GM21367 (cell line): ENCODE measurements around the gene CLK1.
"Not testable (repeated sequence)": the region's sequence is repeated elsewhere in the genome, so short reads cannot be mapped to it uniquely, and the experiment has no call there.

Experiments
- ATAC-seq: cut with Tn5 transposase; IDR thresholded peaks from one replicate; pipeline ENCODE4 v1.9.1; 2021; ENCODE audit not compliant: unreplicated experiment

CLK1 gene

GRCh38 chr2:200864176-200865034, at the start of gene CLK1:
Gene CLK1 (minus strand): TSS chr2:200864658. CDS start chr2:200861862, 2,796 bp downstream.
- ATAC-seq: peak; percentile 79

GRCh38 chr2:200913654-200914053, 49.2 kb upstream of the CLK1 start:
- no peak for ATAC-seq

DNA sequence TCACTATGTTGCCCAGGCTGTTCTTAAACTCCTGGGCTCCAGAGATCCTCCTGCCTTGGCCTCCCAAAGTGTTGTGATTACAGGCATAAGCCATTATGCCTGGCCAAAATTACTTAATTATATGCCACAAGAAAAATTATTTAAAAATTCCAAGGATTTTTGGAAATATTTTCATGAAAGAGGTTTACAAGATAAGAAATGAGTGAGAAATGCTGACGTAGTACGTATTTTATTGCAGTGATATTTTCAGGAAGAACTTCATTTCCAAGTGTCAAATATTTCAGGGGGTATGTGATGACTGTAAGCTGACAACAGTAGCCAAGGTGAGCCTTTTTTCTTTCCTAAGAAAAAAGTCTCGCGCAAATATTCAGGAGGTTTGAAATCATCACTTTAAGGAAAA, 45.5 kb upstream of the CLK1 start:
- no peak for ATAC-seq

- no peak for ATAC-seq
Observed at GRCh38 chr2:200905618-200906296, 41.3 kb upstream of the CLK1 start.

DNA sequence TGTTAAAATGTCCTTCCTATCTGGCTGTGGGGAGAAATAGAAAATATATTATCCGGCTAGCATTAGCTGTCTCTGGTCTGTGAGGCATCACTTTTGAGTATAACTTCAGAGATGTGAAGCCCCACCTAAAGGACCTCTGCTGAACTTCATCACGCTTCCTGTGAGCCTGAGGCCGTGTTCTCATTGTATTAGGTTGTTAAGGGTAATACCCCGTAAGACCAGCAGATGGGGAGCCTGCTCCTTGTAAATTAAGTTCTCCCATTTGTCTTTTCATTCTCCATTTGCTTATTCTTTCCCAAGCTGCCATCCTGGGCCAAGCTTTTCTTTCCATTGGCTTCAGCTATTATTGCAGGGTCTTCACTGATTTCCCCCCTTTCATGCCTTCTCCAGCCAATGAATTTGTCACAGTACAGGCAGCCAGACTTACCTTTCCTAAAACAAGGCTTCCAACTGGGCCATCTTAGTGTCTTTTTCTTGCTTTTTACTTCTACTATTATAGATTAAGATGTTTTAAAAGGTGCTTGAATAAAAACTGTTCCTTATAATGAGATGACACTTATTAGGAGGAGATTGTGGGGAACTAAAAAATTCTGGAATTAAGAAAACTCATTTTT, 37.1 kb upstream of the CLK1 start:
- peak; percentile 93 for ATAC-seq

DNA sequence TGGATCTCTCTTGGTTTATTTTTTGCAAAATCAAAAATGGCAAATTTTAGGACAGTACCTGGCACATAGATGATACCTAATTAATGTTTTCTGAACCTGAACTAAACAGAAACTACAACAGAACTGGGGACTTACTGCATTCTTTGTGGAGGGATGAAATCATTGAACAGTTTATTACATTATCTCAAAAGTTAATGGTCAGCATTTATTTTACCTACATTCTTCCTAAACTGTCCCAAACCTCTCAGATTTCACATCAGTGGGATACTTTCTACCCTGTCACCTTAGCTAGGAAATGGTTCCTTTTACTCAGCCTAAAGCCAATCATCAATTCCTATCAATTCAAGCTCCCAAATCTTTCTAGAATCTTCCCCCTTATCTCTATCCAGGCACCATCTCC, 35.0 kb upstream of the CLK1 start:
- no peak for ATAC-seq

DNA sequence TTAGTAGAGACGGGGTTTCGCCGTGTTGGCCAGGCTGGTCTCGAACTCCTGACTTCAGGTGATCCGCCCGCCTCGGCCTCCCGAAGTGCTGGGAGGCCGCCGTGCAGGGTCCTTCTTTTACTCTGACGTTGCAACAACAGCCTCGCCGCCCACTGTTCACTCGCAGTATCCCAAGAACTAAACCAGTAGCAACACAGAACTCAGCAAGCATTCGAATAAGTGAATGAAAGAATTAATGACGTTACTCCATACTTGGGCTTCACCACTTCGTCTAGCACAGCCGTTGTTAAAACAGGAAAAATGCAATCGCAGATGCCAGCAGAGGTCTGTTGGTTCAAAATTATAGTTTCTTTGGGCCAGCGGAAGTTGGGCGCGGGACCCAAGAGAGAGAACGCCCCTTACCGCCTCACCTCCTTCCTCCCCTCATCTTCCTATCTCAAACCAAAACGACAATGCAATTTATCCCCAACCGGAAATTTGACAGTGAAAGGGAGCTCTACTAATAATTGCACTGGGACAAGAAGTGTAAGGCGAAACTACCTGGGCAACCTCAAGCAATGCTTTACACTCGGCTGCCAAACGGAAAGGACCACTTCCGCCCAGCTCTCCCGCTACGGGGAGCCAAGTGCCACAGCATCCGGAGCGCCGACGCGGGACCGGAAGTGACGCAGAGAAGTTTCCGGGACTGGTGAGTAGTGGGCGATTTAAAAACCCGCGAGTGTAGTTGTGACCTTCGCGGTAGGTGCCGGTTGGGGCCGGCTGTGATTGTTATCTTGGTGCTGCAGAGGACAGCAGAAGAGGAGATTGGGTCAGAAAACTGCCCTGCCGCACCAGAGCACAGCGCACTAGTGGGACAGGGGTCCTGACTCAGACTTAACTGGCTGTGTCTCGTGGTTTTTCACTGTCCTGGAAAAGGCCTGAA, 24.5 kb upstream of the CLK1 start, which contains the start of the genes NIF3L1 and PPIL3:
Gene NIF3L1 (plus strand): TSS at position 668 of the 922 bp plus-strand sequence. CDS start 2,573 bp downstream, outside the sequence.
Gene PPIL3 (minus strand): TSS at position 374 of the 922 bp plus-strand sequence. CDS start 1,462 bp downstream, outside the sequence.
- peak; percentile 83 for ATAC-seq

- not testable (repeated sequence) for ATAC-seq
Observed at GRCh38 chr2:200881715-200882249, 17.3 kb upstream of the CLK1 start.

- ATAC-seq: no peak
Observed at GRCh38 chr2:200878289-200878880, 13.9 kb upstream of the CLK1 start.

- ATAC-seq: no peak
Observed at GRCh38 chr2:200877443-200877842, 13.0 kb upstream of the CLK1 start.

GRCh38 chr2:200873560-200873959, 9.1 kb upstream of the CLK1 start:
- ATAC-seq: no peak

- no peak for ATAC-seq
Observed at GRCh38 chr2:200871151-200871550, 6.7 kb upstream of the CLK1 start.

DNA sequence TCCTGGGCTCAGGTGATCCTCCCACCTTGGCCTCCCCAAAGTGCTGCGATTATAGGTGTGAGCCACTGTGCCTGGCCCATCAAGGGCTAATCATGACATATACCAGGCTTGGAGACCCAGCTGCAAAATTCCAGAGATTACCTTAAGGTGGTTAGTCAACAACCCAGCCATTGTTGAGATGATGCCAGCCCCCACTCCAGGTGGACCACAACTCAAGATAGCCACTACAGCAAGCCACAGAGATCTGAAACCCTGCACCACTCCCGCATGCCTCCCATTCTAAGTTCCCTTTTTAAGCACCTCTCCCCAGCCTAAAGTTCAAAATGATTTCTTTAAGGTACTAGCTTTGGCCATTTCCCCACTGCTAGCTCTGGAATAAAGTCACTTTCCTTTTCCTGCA, 4.6 kb upstream of the CLK1 start:
- no peak for ATAC-seq

GRCh38 chr2:200863782-200864175, 679 bp downstream of the CLK1 start:
- peak; percentile 1 for ATAC-seq

- ATAC-seq: no peak
Observed at GRCh38 chr2:200862532-200863000, 1.9 kb downstream of the CLK1 start.

DNA sequence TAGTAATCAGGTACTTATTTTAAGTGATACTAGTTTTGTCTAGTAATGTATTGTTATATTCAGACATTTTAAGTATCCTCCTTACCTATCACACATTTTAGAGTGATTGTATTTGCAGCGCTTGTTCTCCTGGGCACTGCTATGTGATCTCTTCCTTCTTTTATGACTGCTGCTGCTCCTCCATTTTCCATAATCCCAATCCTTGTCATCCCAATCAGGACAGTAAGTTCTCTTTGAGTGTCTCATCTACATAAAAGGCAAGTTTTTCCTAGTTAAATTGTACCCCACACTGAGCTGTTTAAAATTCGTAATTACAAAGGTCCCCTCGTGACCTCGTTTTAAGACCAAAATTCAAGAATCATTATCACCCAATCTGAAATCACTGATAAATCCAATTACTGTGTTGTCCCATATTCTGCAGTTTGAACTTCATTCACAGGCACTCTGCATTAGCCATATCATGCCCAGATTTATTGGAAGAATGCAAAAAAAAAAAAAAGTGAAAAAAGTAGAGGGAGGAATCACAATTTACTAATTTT, 2.8 kb downstream of the CLK1 start:
- no peak for ATAC-seq

GRCh38 chr2:200860092-200860795, 4.2 kb downstream of the CLK1 start:
- no peak for ATAC-seq

- no peak for ATAC-seq
Observed at GRCh38 chr2:200856806-200857205, 7.7 kb downstream of the CLK1 start.

GRCh38 chr2:200852605-200853004, 11.9 kb downstream of the CLK1 start:
- ATAC-seq: no peak
